ENCODE measurements around the gene RNF220.

Gene RNF220

GRCh38 chr1:44431861-44432260 lies 26.8 kb downstream of the RNF220 start:
- DNase-seq (ENCODE audit: low spot score) (no peak), FAIRE-seq (no peak)

- DNase-seq (ENCODE audit: low spot score) (no peak), FAIRE-seq (no peak)
These were observed 28.2 kb downstream of the RNF220 start for GRCh38 chr1:44433209-44433608.

GRCh38 chr1:44436401-44437106 lies 31.5 kb downstream of the RNF220 start:
- FAIRE-seq = no peak
- no peak for DNase-seq (ENCODE audit: low spot score)

- peak; percentile 53 for FAIRE-seq
- DNase-seq (ENCODE audit: low spot score) = no peak
These were observed 32.2 kb downstream of the RNF220 start for GRCh38 chr1:44437107-44437716.

- FAIRE-seq = no peak
- DNase-seq (ENCODE audit: low spot score) = no peak
These were observed 37.7 kb downstream of the RNF220 start for GRCh38 chr1:44442791-44443190.

- FAIRE-seq (no peak), DNase-seq (ENCODE audit: low spot score) (no peak)
These were observed 42.2 kb downstream of the RNF220 start for GRCh38 chr1:44447051-44447810.

GRCh38 chr1:44453798-44454349 lies 48.8 kb downstream of the RNF220 start:
- no peak for DNase-seq (ENCODE audit: low spot score)
- FAIRE-seq = no peak

- DNase-seq (ENCODE audit: low spot score) (no peak), FAIRE-seq (no peak)
These were observed 49.6 kb downstream of the RNF220 start for GRCh38 chr1:44454704-44455103.

GRCh38 chr1:44460107-44460882 lies 55.2 kb downstream of the RNF220 start:
- DNase-seq (ENCODE audit: low spot score) (no peak), FAIRE-seq (peak; percentile 73)

GRCh38 chr1:44464361-44464760 lies 59.3 kb downstream of the RNF220 start:
- DNase-seq (ENCODE audit: low spot score) (peak; percentile 35), FAIRE-seq (peak; percentile 69)

GRCh38 chr1:44467566-44467965 lies 62.5 kb downstream of the RNF220 start:
- no peak for DNase-seq (ENCODE audit: low spot score)
- FAIRE-seq = no peak

GRCh38 chr1:44471911-44472453 lies 66.9 kb downstream of the RNF220 start:
- FAIRE-seq (no peak), DNase-seq (ENCODE audit: low spot score) (no peak)

GRCh38 chr1:44472620-44473525 lies 67.8 kb downstream of the RNF220 start:
- no peak for DNase-seq (ENCODE audit: low spot score)
- FAIRE-seq = peak; percentile 23

- DNase-seq (ENCODE audit: low spot score) = no peak
- no peak for FAIRE-seq
These were observed 71.8 kb downstream of the RNF220 start for GRCh38 chr1:44476891-44477290.

GRCh38 chr1:44481701-44482100 lies 76.6 kb downstream of the RNF220 start:
- DNase-seq (ENCODE audit: low spot score) (no peak), FAIRE-seq (no peak)

GRCh38 chr1:44483089-44483874 lies 78.2 kb downstream of the RNF220 start:
- FAIRE-seq = peak; percentile 56
- no peak for DNase-seq (ENCODE audit: low spot score)

- FAIRE-seq (peak; percentile 81), DNase-seq (ENCODE audit: low spot score) (peak; percentile 83)
These were observed 79.2 kb downstream of the RNF220 start for GRCh38 chr1:44484155-44484688.

GRCh38 chr1:44485229-44485933 lies 80.3 kb downstream of the RNF220 start:
- FAIRE-seq (no peak), DNase-seq (ENCODE audit: low spot score) (peak; percentile 64)

Measured in urothelium cell line (cell line).